Measurements from ENCODE around the gene MELTF.

DNA sequence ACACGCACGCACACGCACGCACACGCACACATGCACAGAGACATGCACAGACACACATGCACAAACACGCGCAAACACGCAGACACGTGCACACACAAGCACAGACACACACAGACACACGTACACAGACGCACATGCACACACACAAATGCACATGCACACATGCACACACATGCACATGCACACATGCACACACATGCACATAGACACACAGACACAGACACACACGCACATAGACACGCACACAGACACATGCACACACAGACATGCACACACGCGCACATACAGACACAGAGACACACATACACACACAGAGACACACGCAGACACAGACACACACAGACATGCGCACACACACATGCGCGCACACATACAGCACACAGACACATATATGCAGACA lies 34.6 kb downstream of the MELTF start:
- TF ChIP-seq CTCF (IDR thresholded peaks at IDR 0.05) (no peak), EZH2 (IDR thresholded peaks at IDR 0.05; ENCODE audit: borderline replicate concordance, insufficient read depth, low read depth, low read length, poor library complexity, severe bottlenecking) (no peak)
